ENCODE results near the gene FGD5. TPM values are rescaled to one million over a fixed set of nuclear protein-coding genes. Genes with fewer than 3 reads are reported as not detected.

The FGD5 gene
- total RNA-seq, 2 experiments from 2014 or later, result 0.10 TPM; not detected in 1

DNA sequence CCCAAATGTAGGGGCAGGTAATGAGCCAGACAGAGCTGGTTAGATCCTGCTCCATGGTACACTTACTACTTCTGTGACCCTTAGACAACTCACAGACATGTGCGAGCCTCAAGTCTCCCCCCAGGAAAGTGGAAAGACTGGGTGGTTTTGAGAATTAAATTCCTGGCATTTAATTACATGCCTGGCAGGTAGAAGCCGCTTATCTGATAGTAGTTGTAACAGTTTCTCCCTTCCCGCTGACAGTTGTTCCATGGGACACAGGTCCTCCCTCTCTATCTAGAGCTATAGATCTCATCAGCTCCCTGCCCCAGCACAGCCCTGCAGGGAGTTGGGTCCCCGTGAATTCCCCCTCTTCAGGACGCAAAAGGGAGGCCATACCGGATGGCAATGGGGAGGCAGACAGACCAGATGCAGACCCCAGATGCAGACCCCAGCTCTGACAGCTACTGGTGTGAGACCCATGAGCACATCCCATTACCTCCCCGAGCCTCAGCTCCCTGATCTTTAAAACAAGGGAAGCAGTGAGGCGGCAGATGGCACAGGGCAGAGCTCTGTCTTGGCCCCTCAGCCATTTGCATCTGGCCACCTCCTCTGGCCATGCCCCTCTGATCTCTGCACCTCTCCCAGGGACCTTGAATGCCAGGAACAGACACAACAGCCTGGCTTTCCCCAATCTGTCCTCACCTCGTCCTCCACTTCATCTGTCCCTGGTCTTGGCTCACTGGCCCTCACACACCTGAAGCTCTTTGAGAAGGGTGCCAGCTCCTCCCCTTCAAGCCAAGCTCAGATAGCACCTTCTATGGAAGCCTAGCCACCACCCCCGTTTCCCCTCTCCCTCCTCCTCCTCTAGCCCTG, 94.5 kb downstream of the FGD5 start:
- H3K36me3 Mint-ChIP-seq (ENCODE audit: low read depth), result no peaks in the 10 kb centered on the region
- H3K4me3 Mint-ChIP-seq, result no peak overlapping the region
- ChIA-PET POLR2A (no interaction called here), CTCF (interaction anchor here (0.8 to 2.3 kb wide), 5 partner anchors 8 to 122 kb away, joined by 3 to 6 read pairs (median 5); no protein-coding TSS in a partner anchor)
- no peaks in the 10 kb centered on the region for H3K4me1 Mint-ChIP-seq
- H3K27me3 Mint-ChIP-seq, result peaks cover 11% of the 10 kb centered on the region
- no peak for DNase-seq
- no peak overlapping the region for H3K27ac Mint-ChIP-seq
- no peaks in the 10 kb centered on the region for H3K9me3 Mint-ChIP-seq

DNA sequence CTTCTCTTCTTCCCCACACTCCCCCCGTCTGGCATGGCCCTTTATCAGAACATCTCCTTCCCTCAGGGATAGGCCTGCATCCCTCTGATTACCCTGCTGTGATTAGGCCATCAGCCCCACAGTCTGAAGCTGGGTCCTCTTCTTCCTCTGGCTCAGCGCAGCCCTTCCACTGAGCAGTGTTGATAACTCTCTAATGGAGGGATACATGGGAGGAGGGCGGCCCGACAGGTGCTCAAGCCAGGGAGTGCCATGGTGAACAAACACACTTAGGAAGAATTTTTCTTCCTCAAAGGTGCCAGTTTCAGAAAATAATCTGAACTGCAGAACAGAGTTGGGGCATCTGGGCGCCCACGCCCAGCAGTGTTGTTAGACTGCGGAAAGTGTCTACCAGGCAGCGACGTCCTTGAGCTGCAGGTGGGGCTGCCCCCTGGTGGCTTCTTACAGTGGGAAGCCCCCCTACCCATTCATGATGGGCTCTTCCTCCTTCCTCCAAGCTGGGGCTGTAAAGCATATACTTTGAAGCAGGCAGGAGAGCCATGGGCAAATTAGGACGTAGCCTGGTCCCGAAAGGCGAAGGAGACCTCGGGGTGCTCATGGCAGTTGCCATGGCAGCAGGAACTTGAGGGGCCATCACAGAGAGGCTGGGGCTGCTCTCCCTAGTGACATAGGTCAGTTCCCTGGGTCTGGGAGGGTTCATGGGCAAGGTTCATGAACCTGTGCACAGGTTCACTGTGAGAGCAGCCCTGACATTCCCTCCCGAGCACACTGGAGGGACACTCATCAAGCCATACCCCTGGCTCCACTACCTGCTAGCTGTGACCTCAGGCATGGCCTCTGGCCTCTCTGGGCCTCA, 95.4 kb downstream of the FGD5 start:
- ChIA-PET POLR2A (no interaction called here), CTCF (interaction anchor here (0.5 to 2.3 kb wide), 3 partner anchors 12 to 123 kb away, joined by 3 to 6 read pairs (median 4); no protein-coding TSS in a partner anchor)
- Mint-ChIP-seq H3K27me3 (peaks cover 12% of the 10 kb centered on the region), H3K36me3 (ENCODE audit: low read depth) (no peaks in the 10 kb centered on the region), H3K4me3 (no peak overlapping the region), H3K27ac (no peak overlapping the region), H3K9me3 (no peaks in the 10 kb centered on the region), H3K4me1 (no peaks in the 10 kb centered on the region)
- no peak for DNase-seq

DNA sequence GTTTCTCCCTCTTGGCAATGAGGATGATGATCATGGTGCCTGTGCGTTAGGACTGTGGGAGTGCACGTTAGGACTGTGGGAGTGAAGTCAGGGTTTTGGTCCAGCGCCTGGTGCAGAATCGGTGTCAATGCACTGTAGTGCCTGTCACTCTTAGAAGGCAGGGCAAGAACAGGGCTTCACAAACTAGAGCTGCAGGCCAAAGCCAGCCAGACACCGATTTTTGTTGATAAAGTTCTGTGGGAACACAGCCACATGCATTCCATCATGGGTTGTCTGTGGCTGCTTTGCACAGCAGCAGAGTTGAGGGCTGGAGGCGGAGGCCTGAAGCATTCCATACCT, 96.0 kb downstream of the FGD5 start:
- CTCF ChIA-PET, result interaction anchor here (0.5 kb wide), 1 partner anchor 61 kb away, joined by 4 read pairs; no protein-coding TSS in a partner anchor
- no peaks in the 10 kb centered on the region for H3K36me3 Mint-ChIP-seq (ENCODE audit: low read depth)
- H3K4me1 Mint-ChIP-seq, result no peaks in the 10 kb centered on the region
- POLR2A ChIA-PET, result no interaction called here
- no peak for DNase-seq
- no peak overlapping the region for H3K4me3 Mint-ChIP-seq
- H3K27ac Mint-ChIP-seq, result no peak overlapping the region
- H3K9me3 Mint-ChIP-seq, result no peaks in the 10 kb centered on the region
- peaks cover 9% of the 10 kb centered on the region for H3K27me3 Mint-ChIP-seq

DNA sequence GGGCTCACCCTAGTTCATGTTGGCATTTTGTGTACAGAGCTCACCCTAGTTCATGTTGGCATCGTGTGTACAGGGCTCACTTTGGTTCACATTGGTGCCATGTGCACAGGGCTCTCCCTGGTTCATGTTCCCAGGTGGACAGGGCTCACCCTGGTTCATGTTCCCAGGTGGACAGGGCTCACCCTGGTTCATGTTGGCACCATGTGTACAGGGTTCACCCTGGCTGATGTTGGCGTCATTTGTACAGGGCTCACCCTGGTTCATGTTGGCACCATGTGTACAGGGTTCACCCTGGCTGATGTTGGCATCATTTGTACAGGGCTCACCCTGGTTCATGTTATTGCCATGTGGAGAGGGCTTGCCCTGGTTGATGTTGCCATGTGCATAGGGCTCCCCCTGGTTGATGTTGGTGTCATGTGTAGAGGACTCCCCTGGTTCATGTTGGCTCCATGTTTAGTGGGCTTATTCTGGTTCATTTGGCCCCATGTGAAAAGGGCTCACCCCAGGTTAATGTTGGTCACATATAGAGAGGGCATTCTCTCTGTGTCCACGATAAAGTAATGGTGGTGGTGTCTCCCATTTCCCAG, 97.0 kb downstream of the FGD5 start:
- peak; percentile 53 for DNase-seq
- CTCF ChIA-PET, result interaction anchor here (1.0 to 1.4 kb wide), 3 partner anchors 122 to 134 kb away, joined by 3 read pairs; no protein-coding TSS in a partner anchor
- POLR2A ChIA-PET, result no interaction called here

DNA sequence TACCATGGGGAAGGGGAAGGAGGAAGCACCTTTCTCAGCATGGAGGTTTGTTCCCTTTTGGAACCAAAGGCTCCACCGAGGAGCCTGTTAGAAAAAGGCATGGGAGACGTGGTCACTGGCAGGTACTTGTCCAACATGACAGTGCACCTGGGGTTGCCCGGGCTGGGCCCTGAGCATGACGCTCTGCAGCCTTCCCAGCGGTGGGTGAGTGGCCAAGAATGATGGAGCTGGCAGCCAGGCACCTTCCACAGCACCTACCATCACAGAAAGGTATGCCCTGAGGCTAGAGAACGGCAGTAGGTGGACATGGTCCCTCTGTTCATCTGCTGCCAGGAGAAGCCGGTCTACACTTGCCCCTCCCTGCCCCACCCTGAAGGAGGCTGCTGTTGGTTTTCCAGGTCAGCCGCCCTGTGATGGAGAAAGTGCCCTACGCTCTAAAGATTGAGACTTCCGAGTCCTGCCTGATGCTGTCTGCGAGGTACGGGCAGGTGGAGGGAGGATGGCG, 99.6 kb downstream of the FGD5 start:
- POLR2A ChIA-PET, result no interaction called here
- H3K4me1 Mint-ChIP-seq, result no peaks in the 10 kb centered on the region
- H3K4me3 Mint-ChIP-seq, result no peak overlapping the region
- no peaks in the 10 kb centered on the region for H3K9me3 Mint-ChIP-seq
- CTCF ChIA-PET, result no interaction called here
- no peaks in the 10 kb centered on the region for H3K36me3 Mint-ChIP-seq (ENCODE audit: low read depth)
- H3K27me3 Mint-ChIP-seq, result peaks cover 3% of the 10 kb centered on the region
- no peak for DNase-seq
- no peak overlapping the region for H3K27ac Mint-ChIP-seq

More for the DNA sequence above, 97.0 kb downstream of the FGD5 start:
- no peak overlapping the region for H3K4me3 Mint-ChIP-seq
- no peak overlapping the region for H3K27ac Mint-ChIP-seq
- H3K27me3 Mint-ChIP-seq, result peaks cover 9% of the 10 kb centered on the region
- no peaks in the 10 kb centered on the region for H3K36me3 Mint-ChIP-seq (ENCODE audit: low read depth)
- H3K9me3 Mint-ChIP-seq, result no peaks in the 10 kb centered on the region
- no peaks in the 10 kb centered on the region for H3K4me1 Mint-ChIP-seq

DNA sequence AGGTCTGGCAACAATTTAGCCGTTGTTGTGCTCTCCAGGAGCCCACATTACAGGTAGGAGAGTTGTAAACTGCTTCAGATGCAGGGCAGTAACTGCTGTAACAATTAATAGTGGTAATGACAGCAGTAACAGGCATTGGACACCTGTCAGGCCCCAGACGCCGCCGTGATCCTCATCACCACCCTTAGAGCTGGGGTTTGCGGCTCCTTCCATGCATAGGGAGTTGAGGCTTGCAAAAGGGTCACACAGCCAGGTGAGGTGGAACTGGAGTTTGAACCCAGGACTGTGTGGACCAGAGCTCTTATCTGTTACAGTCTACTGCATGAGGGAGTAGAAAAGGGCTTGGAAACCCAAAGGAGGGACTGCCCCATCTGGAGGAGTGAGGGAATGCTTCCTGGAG, 101.8 kb downstream of the FGD5 start:
- Mint-ChIP-seq H3K4me3 (no peak overlapping the region), H3K36me3 (ENCODE audit: low read depth) (no peaks in the 10 kb centered on the region), H3K4me1 (no peaks in the 10 kb centered on the region), H3K27me3 (peaks cover 4% of the 10 kb centered on the region), H3K27ac (no peak overlapping the region), H3K9me3 (no peaks in the 10 kb centered on the region)
- DNase-seq, result no peak
- ChIA-PET CTCF (interaction anchor here (1.0 to 2.6 kb wide), 19 partner anchors 20 to 288 kb away, joined by 3 to 23 read pairs (median 5); partner anchors contain the start of genes C3orf20 and CCDC174), POLR2A (no interaction called here)

DNA sequence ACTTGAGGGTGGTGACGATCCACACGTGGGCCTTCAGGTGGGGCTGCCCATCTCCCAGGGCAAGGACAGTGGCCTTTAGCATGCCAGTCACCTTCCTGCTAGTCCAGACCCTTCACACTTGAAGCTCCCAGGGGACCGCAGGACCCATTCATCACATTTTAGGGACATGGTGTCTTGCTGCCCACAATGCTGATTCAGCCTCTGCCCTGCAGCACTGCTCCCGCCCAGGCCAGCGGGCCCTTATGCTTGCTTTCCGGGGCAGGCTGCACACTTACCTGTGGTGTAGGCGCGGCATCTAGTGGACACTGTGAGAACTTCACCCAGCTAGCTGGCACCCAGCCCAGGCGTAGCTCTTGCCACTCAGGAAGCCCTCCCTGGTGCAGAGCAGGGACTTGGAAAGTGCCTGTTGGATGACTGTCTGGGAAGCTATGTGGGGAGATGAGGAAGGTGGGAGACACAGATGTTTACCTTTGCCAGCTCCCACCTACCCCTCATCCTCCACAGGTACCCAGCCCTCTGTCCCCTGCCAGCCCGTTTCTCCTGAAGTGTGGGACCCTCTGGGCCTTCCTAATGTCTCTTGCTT, 102.4 kb downstream of the FGD5 start:
- POLR2A ChIA-PET, result interaction anchor here (1.5 kb wide), 1 partner anchor 247 kb away, joined by 5 read pairs; the partner anchor contains the start of gene C3orf20
- H3K27ac Mint-ChIP-seq, result no peak overlapping the region
- H3K4me3 Mint-ChIP-seq, result no peak overlapping the region
- CTCF ChIA-PET, result interaction anchor here (0.6 to 2.6 kb wide), 40 partner anchors 9 to 720 kb away, joined by 3 to 23 read pairs (median 4); partner anchors contain the start of genes C3orf20 and CCDC174
- no peaks in the 10 kb centered on the region for H3K4me1 Mint-ChIP-seq
- H3K36me3 Mint-ChIP-seq (ENCODE audit: low read depth), result no peaks in the 10 kb centered on the region
- H3K9me3 Mint-ChIP-seq, result no peaks in the 10 kb centered on the region
- DNase-seq, result peak; percentile 84
- peaks cover 4% of the 10 kb centered on the region for H3K27me3 Mint-ChIP-seq

DNA sequence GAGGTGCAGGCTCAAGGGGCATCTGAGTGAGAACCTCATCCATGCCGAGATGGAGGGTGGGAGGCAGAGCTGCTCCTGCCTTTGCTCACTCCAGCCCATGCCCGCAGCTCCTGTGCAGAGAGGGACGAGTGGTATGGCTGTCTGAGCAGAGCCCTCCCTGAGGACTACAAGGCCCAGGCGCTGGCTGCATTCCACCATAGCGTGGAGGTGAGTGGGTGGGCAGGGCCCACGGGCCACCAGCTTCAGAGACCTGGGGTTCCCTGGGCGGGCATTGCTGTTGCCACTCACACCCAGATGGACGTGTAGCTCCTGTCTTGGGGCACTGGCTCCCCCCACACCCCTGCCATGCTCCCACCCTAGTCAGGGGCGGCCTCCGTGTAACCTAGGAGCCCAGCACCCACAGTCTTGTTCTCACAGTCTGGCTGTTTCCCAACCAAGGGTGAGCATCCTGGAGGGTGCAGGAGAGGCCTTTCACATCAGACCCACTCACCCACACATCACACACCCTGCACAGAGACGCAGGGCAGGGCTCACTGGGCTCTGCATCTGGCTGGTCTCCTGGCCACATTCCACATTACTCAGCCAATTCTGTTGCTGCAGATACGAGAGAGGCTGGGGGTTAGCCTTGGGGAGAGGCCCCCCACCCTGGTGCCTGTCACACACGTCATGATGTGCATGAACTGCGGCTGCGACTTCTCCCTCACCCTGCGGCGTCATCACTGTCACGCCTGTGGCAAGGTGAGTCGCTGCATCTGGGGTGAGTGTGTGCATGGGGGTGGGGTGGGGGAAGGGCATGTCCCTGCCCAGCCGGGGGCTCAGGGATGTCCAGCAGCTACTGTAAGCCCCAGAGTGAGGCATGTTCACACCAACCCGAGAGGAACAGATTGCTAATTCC, 103.3 kb downstream of the FGD5 start:
- no peaks in the 10 kb centered on the region for H3K36me3 Mint-ChIP-seq (ENCODE audit: low read depth)
- CTCF ChIA-PET, result interaction anchor here (0.6 to 2.9 kb wide), 41 partner anchors 8 to 721 kb away, joined by 3 to 23 read pairs (median 4); partner anchors contain the start of genes C3orf20 and CCDC174
- no peaks in the 10 kb centered on the region for H3K9me3 Mint-ChIP-seq
- peaks cover 4% of the 10 kb centered on the region for H3K27me3 Mint-ChIP-seq
- H3K4me3 Mint-ChIP-seq, result no peak overlapping the region
- no peak overlapping the region for H3K27ac Mint-ChIP-seq
- no peaks in the 10 kb centered on the region for H3K4me1 Mint-ChIP-seq
- no peak for DNase-seq
- POLR2A ChIA-PET, result interaction anchor here (1.5 kb wide), 1 partner anchor 248 kb away, joined by 5 read pairs; the partner anchor contains the start of gene C3orf20

DNA sequence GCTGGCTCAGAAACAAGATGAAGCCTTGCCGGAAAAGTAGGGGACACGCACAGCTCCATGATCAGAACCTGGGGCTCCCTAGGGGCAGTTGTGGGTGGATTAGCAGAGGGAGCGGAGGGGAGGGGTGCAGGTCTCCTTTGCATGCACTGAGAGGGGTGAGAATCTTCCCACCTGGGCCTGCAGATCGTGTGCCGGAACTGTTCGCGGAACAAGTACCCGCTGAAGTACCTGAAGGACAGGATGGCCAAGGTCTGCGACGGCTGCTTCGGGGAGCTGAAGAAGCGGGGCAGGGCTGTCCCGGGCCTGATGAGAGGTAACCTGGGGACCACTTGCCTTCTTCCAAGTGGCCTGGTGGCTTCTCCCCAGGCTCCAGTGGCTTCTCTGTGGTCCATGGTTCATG, 104.1 kb downstream of the FGD5 start:
- CTCF ChIA-PET, result interaction anchor here (1.0 to 2.9 kb wide), 3 partner anchors 134 to 271 kb away, joined by 3 to 8 read pairs (median 3); partner anchors contain the start of gene CCDC174
- no peaks in the 10 kb centered on the region for H3K4me1 Mint-ChIP-seq

DNA sequence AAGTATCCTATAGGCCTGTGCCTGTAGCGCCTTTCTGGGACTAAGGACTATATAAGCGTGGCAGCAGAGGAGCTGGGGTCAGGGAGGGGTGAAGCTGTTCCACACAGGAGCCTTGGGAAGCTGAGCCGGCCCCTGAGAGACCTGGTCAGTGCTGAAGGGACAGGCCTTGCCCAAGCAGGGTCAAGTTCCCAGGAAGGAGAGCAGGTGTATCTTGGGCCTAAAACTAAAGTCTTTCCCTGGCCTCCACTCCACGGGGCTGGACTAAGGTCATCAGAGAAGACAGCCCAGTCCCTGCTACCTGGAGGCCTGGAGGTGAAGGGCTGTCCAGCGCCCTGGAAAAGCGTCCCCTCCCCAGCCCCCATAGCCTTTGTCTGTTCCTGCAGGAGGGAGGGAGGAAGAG, 104.7 kb downstream of the FGD5 start:
- H3K9me3 Mint-ChIP-seq, result no peaks in the 10 kb centered on the region
- no peaks in the 10 kb centered on the region for H3K36me3 Mint-ChIP-seq (ENCODE audit: low read depth)
- H3K4me1 Mint-ChIP-seq, result no peaks in the 10 kb centered on the region
- DNase-seq, result no peak
- ChIA-PET CTCF (interaction anchor here (0.6 to 2.9 kb wide), 5 partner anchors 23 to 272 kb away, joined by 3 to 8 read pairs (median 3); partner anchors contain the start of gene CCDC174), POLR2A (no interaction called here)
- H3K4me3 Mint-ChIP-seq, result no peak overlapping the region
- no peak overlapping the region for H3K27ac Mint-ChIP-seq
- peaks cover 4% of the 10 kb centered on the region for H3K27me3 Mint-ChIP-seq

More for the DNA sequence above, 104.1 kb downstream of the FGD5 start:
- H3K27me3 Mint-ChIP-seq, result peaks cover 4% of the 10 kb centered on the region
- no peak overlapping the region for H3K4me3 Mint-ChIP-seq
- POLR2A ChIA-PET, result no interaction called here
- H3K9me3 Mint-ChIP-seq, result no peaks in the 10 kb centered on the region
- H3K27ac Mint-ChIP-seq, result no peak overlapping the region
- H3K36me3 Mint-ChIP-seq (ENCODE audit: low read depth), result no peaks in the 10 kb centered on the region
- no peak for DNase-seq

DNA sequence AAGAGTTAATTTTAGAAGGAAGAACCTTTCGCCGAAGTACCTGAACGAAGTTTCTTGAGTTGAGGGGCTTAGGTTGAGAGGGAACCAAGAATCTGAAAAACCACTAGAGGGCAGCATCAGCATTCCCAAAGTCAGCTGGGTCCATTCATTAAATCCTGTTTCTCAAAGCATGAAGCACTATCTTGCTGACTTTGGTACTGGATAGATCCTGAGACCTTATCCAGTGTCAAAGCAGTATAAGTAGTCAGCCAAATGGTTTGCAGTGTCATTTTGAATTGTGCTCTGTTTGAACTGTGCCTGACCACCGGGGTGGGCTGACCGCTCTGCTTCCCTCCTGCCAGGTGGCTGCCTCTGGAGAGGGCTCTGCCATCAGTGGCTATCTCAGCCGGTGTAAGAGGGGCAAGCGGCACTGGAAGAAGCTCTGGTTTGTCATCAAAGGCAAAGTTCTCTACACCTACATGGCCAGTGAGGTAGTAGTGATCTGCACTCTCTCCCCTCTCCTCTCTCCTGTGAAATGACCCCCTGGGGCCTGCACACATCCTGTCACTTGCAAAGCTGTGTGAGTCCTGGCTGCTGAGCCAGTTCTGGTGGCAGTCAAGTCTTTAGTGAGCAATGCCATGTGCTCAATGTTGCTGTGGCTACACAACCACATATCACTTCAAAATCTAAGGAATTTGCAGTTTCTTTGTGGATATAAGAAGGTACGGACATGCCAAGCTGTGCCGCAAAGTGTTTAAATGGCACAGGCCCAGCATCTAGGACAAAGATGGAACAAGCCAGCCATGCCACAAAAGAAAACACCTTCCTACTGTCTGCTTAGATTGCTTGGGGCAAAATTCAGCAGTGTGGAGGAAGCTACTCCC, 107.2 kb downstream of the FGD5 start:
- Mint-ChIP-seq H3K27me3 (peaks cover 3% of the 10 kb centered on the region), H3K4me1 (no peaks in the 10 kb centered on the region), H3K27ac (no peak overlapping the region), H3K36me3 (ENCODE audit: low read depth) (no peaks in the 10 kb centered on the region), H3K4me3 (no peak overlapping the region), H3K9me3 (no peaks in the 10 kb centered on the region)
- DNase-seq, result no peak
- POLR2A ChIA-PET, result interaction anchor here (1.0 to 1.8 kb wide), 2 partner anchors 21 to 172 kb away, joined by 3 to 7 read pairs; no protein-coding TSS in a partner anchor
- CTCF ChIA-PET, result interaction anchor here (0.6 to 1.7 kb wide), 9 partner anchors 13 to 295 kb away, joined by 3 to 6 read pairs (median 3); partner anchors contain the start of gene MRPS25
